Lower leg skin (tissue), 4 donors: ENCODE results near the gene MBOAT1. TPM values are rescaled to one million over a fixed set of nuclear protein-coding genes. Genes with fewer than 3 reads are reported as not detected.

Source experiments
- DNase-seq, 2 donors: peaks; one replicate each; pipeline ENCODE4 v3.0.0-alpha.2; 2019; ENCODE audit warnings: low spot score in 2 of 2
- H3K4me3 ChIP-seq: fragments of 200-600 bp; sonication (generic); 2 replicates; pipeline ENCODE4 v1.5.1; 2017; ENCODE audit warnings: mild to moderate bottlenecking, low read depth; ENCODE audit not compliant: poor library complexity, severe bottlenecking
- POLR2A ChIP-seq, 2 donors: fragments of 450-650 bp; IDR thresholded peaks; one replicate each; pipeline ENCODE4 v1.6.1; 2016 to 2017; ENCODE audit warnings: antibody characterized with exemption in 2 of 2, mild to moderate bottlenecking in 1 of 2, moderate library complexity in 1 of 2
- WGBS, 2 donors: methylation state at CpG; one replicate each; pipeline ENCODE4 v1.1.5; 2018; 5-methylcytosine and 5-hydroxymethylcytosine counted together
- intact Hi-C: fragments of 100-400 bp; cut with DNase I; formaldehyde crosslinking; loops from one replicate; pipeline ENCODE4 v1.15.0; 2023; ENCODE audit warnings: low total_unique reads
- total RNA-seq, 4 donors: library from RNA; depleted of rRNA; stranded (reverse); fragments of >200 nt; gene quantifications; one replicate each; pipeline ENCODE4 v1.1.0, GENCODE V29; 2016
- TF ChIP-seq, protein P1 (sequence below), 3 donors: fragments of 450-650 bp; IDR thresholded peaks; one replicate each; pipeline ENCODE4 v1.5.1; 2016; ENCODE audit warnings: antibody characterized with exemption in 3 of 3, mild to moderate bottlenecking in 3 of 3, moderate library complexity in 2 of 3

Gene MBOAT1
- total RNA-seq, 4 donors from 2014 or later = 5.8 to 8.2 (median 6.6) TPM

DNA sequence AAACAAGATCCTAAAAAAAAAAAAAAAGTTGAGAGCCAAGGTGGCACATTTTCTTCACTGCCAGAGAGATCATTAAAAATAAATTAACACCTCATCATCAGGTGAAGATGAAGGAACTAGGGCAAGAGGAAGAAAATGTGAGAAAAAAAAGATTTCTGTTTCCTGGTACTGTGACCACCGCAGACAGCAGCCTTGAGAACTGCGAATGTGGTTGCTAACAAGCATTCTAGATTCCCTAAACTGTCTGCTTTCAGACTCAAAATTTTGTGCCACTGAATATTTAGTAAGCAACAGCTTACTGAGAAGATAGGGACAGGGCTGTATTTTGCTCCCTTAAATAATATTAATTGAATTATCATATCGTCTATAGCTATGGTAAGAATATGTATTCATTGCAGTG lies 24.1 kb upstream of the MBOAT1 start:
- 72 to 88% methylated on average over 3 of the region's 3 CpGs for WGBS, 2 donors
- no peak for DNase-seq
- intact Hi-C loops = no loop called here
- TF ChIP-seq, protein P1, sequence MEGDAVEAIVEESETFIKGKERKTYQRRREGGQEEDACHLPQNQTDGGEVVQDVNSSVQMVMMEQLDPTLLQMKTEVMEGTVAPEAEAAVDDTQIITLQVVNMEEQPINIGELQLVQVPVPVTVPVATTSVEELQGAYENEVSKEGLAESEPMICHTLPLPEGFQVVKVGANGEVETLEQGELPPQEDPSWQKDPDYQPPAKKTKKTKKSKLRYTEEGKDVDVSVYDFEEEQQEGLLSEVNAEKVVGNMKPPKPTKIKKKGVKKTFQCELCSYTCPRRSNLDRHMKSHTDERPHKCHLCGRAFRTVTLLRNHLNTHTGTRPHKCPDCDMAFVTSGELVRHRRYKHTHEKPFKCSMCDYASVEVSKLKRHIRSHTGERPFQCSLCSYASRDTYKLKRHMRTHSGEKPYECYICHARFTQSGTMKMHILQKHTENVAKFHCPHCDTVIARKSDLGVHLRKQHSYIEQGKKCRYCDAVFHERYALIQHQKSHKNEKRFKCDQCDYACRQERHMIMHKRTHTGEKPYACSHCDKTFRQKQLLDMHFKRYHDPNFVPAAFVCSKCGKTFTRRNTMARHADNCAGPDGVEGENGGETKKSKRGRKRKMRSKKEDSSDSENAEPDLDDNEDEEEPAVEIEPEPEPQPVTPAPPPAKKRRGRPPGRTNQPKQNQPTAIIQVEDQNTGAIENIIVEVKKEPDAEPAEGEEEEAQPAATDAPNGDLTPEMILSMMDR (IDR thresholded peaks at IDR 0.05) = no peak
- TF ChIP-seq POLR2A (IDR thresholded peaks at IDR 0.05) = no peak
- H3K4me3 ChIP-seq = no peak overlapping the region

DNA sequence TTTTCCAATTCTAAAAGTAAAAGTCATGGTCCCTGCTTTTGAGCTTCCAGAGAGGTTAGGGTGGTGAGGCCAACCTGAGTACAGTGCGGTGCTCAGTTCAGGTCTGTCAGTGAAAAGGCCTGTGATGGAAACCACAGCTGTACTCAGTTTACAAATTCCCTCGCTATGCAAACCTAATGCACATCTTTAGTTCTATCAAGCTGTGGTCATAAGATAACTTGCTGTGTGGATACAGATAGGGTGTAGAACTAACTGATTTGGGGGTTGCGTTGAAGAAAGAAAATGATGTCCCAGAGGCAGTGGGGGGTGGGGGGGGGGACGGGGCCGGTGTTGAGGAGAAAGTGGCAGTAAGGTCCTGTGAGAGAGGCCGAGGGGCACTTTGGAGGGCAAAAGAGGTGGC lies 22.8 kb upstream of the MBOAT1 start:
- no peak overlapping the region for H3K4me3 ChIP-seq
- 78 to 91% methylated on average over 6 of the region's 6 CpGs for WGBS, 2 donors
- intact Hi-C loops = no loop called here
- TF ChIP-seq POLR2A (IDR thresholded peaks at IDR 0.05) = no peak
- TF ChIP-seq, protein P1 (IDR thresholded peaks at IDR 0.05) = no peak
- DNase-seq = no peak

DNA sequence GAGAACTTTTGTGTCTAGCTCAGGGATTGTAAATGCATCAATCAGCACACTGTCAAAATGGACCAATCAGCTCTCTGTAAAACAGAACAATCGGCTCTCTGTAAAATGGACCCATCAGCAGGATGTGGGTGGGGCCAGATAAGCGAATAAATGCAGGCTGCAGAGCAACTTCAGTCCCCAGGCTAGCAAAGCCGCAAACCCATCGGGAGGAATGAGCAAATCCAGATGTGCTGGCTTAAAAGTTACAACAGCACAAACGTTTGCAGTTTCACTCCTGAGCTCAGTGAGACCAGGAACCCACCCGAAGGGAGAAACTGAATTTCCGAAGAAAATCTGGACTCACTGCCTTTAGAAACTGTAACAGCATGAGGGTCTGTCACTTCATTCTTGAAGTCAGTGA lies 21.9 kb upstream of the MBOAT1 start:
- 47 to 62% methylated on average over 7 of the region's 7 CpGs for WGBS, 2 donors
- intact Hi-C loops = no loop called here

DNA sequence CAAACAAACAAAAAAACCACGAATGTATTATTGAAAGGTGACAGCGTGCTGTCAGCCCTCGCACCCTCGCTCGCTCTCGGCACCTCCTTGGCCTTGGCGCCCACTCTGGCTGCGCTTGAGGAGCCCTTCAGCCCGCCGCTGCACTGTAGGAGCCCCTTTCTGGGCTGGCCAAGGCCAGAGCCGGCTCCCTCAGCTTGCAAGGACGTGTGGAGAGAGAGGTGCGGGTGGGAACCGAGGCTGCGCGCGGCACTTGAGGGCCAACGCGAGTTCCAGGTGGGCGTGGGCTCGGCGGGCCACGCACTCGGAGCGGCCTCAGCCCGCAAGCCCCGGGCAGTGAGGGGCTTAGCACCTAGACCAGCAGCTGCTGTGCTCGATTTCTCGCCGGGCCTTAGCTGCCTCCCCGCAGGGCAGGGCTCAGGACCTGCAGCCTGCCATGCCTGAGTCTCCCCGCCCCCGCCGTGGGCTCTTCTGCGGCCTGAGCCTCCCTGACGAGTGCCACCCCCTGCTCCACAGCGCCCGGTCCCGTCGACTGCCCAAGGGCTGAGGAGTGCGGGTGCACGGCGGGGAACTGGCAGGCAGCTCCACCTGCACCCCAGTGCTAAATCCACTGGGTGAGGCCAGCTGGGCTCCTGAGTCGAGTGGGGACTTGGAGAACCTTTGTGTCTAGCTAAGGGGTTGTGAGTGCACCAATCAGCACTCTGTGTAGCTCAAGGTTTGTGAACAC lies 20.9 kb upstream of the MBOAT1 start:
- intact Hi-C loops = no loop called here
- TF ChIP-seq POLR2A (IDR thresholded peaks at IDR 0.05) = no peak
- TF ChIP-seq, protein P1 (IDR thresholded peaks at IDR 0.05) = no peak
- 94 to 97% methylated on average over 42 to 44 of the region's 44 CpGs for WGBS, 2 donors
- H3K4me3 ChIP-seq = no peak overlapping the region
- DNase-seq = no peak

More for the DNA sequence above, 21.9 kb upstream of the MBOAT1 start:
- DNase-seq = no peak
- H3K4me3 ChIP-seq = no peak overlapping the region
- TF ChIP-seq, protein P1 (IDR thresholded peaks at IDR 0.05) = no peak
- no peak for TF ChIP-seq POLR2A (IDR thresholded peaks at IDR 0.05)

DNA sequence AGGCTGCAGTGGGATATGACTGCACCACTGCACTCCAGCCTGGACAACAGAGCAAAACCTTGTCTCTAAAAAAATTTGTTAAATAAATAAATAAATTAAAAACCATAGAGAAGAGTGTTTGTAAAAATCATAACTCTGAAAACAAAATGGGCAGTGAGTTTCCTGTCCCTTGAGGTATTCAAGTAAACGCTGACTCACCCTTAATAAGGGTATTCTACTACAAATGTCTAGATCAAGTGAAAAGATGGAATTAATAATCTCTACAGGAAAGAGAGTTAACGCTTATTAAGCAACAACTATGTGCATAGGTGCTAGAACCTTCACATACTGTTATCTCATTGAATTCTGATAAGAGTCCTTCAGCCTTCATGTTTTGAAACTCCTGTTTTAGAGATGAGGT lies 19.9 kb upstream of the MBOAT1 start:
- no peak for DNase-seq
- no peak for TF ChIP-seq POLR2A (IDR thresholded peaks at IDR 0.05)
- TF ChIP-seq, protein P1 (IDR thresholded peaks at IDR 0.05) = no peak

More for the DNA sequence above, 19.9 kb upstream of the MBOAT1 start:
- WGBS, 2 donors = 94 to 95% methylated on average over 2 of the region's 2 CpGs
- no peak overlapping the region for H3K4me3 ChIP-seq
- intact Hi-C loops = no loop called here
